SK-N-SH treated with all-trans-retinoic acid at 6 μM for 48 hours (cell line): ENCODE data around the gene HNRNPC.
A peak's percentile ranks its signal among the peaks of the same experiment; 100 is the strongest.
"Not testable (repeated sequence)": the region's sequence is repeated elsewhere in the genome, so short reads cannot be mapped to it uniquely, and the experiment has no call there.

ENCODE experiments used
- ATAC-seq: fragments of 200-7000 bp; cut with Tn5 transposase; 3 replicates; pipeline ENCODE4 v1.9.1; 2020; ENCODE audit warnings: mild to moderate bottlenecking, moderate library complexity
- ARNTL ChIP-seq: fragments of 450-650 bp; formaldehyde crosslinking; IDR thresholded peaks from 2 replicates; pipeline ENCODE4 v1.5.0; 2020; ENCODE audit warnings: low read depth, mild to moderate bottlenecking, moderate library complexity, borderline replicate concordance
- BACH2 ChIP-seq: fragments of 250-450 bp; sonication (Bioruptor Pico); IDR thresholded peaks from 2 replicates; pipeline ENCODE4 v1.9.0; 2021; ENCODE audit warnings: mild to moderate bottlenecking, borderline replicate concordance
- CSDC2 ChIP-seq: fragments of 250-450 bp; sonication (Bioruptor Pico); IDR thresholded peaks from 2 replicates; pipeline ENCODE4 v1.5.0; 2020; ENCODE audit warnings: mild to moderate bottlenecking, moderate library complexity
- ESRRG ChIP-seq: fragments of 250-450 bp; sonication (Bioruptor Pico); IDR thresholded peaks from 2 replicates; pipeline ENCODE4 v1.6.1; 2021; ENCODE audit warnings: mild to moderate bottlenecking
- GLIS3 ChIP-seq: fragments of 250-450 bp; sonication (Bioruptor Pico); IDR thresholded peaks from 2 replicates; pipeline ENCODE4 v1.5.0; 2020; ENCODE audit warnings: mild to moderate bottlenecking, moderate library complexity
- OSR1 ChIP-seq: fragments of 250-450 bp; sonication (Bioruptor Pico); IDR thresholded peaks from 2 replicates; pipeline ENCODE4 v1.8.0; 2022; ENCODE audit warnings: moderate library complexity, mild to moderate bottlenecking, inconsistent platforms
- PPARA ChIP-seq: fragments of 250-450 bp; sonication (Bioruptor Pico); IDR thresholded peaks from 2 replicates; pipeline ENCODE4 v1.5.0; 2020; ENCODE audit warnings: mild to moderate bottlenecking, borderline replicate concordance
- RARB ChIP-seq: fragments of 250-450 bp; sonication (Bioruptor Pico); IDR thresholded peaks from 2 replicates; pipeline ENCODE4 v1.8.0; 2021; ENCODE audit warnings: mild to moderate bottlenecking, moderate library complexity
- SNAI2 ChIP-seq: fragments of 250-450 bp; sonication (Bioruptor Pico); IDR thresholded peaks from 2 replicates; pipeline ENCODE4 v1.5.0; 2020; ENCODE audit warnings: mild to moderate bottlenecking, moderate library complexity
- TCF4 ChIP-seq: fragments of 250-450 bp; sonication (Bioruptor Pico); IDR thresholded peaks from 2 replicates; pipeline ENCODE4 v1.8.0; 2021; ENCODE audit warnings: mild to moderate bottlenecking, moderate library complexity, borderline replicate concordance
- TOX ChIP-seq: fragments of 250-450 bp; sonication (Bioruptor Pico); IDR thresholded peaks from 2 replicates; pipeline ENCODE4 v1.8.0; 2021; ENCODE audit warnings: mild to moderate bottlenecking, moderate library complexity, borderline replicate concordance
- ZC3H10 ChIP-seq: fragments of 250-450 bp; sonication (Bioruptor Pico); IDR thresholded peaks from 2 replicates; pipeline ENCODE4 v1.5.1; 2021; ENCODE audit warnings: mild to moderate bottlenecking, moderate library complexity
- ZFP3 ChIP-seq: fragments of 250-450 bp; sonication (Bioruptor Pico); IDR thresholded peaks from 2 replicates; pipeline ENCODE4 v1.5.0; 2020; ENCODE audit warnings: mild to moderate bottlenecking, moderate library complexity
- ZFP30 ChIP-seq: fragments of 450-650 bp; formaldehyde crosslinking; IDR thresholded peaks from 2 replicates; pipeline ENCODE4 v1.5.0; 2022; ENCODE audit warnings: mild to moderate bottlenecking, moderate library complexity
- ZNF565 ChIP-seq: fragments of 450-650 bp; formaldehyde crosslinking; conservative IDR thresholded peaks from 2 replicates; pipeline ENCODE4 v1.5.0; 2020; ENCODE audit warnings: low read depth, mild to moderate bottlenecking, moderate library complexity
- ZNF70 ChIP-seq: fragments of 450-650 bp; formaldehyde crosslinking; IDR thresholded peaks from 2 replicates; pipeline ENCODE4 v1.5.0; 2020; ENCODE audit warnings: mild to moderate bottlenecking, moderate library complexity
- ZNF8 ChIP-seq: fragments of 450-650 bp; formaldehyde crosslinking; IDR thresholded peaks from 2 replicates; pipeline ENCODE4 v1.5.0; 2020; ENCODE audit warnings: mild to moderate bottlenecking, moderate library complexity
- TF ChIP-seq, protein P1 (sequence below): fragments of 250-450 bp; sonication (Bioruptor Pico); IDR thresholded peaks from 2 replicates; pipeline ENCODE4 v1.5.1; 2021; ENCODE audit warnings: mild to moderate bottlenecking, moderate library complexity
- TF ChIP-seq, protein P2 (sequence below): fragments of 250-450 bp; sonication (Bioruptor Pico); IDR thresholded peaks from 2 replicates; pipeline ENCODE4 v1.5.1; 2020; ENCODE audit warnings: low read depth, mild to moderate bottlenecking, moderate library complexity
- TF ChIP-seq, protein P3 (sequence below): fragments of 250-450 bp; sonication (Bioruptor Pico); IDR thresholded peaks from 2 replicates; pipeline ENCODE4 v1.8.0; 2021; ENCODE audit warnings: low read depth, mild to moderate bottlenecking, moderate library complexity, borderline replicate concordance
- TF ChIP-seq, protein P4 (sequence below): fragments of 250-450 bp; sonication (Bioruptor Pico); IDR thresholded peaks from 2 replicates; pipeline ENCODE4 v1.5.0; 2020; ENCODE audit warnings: mild to moderate bottlenecking, moderate library complexity

HNRNPC gene

DNA sequence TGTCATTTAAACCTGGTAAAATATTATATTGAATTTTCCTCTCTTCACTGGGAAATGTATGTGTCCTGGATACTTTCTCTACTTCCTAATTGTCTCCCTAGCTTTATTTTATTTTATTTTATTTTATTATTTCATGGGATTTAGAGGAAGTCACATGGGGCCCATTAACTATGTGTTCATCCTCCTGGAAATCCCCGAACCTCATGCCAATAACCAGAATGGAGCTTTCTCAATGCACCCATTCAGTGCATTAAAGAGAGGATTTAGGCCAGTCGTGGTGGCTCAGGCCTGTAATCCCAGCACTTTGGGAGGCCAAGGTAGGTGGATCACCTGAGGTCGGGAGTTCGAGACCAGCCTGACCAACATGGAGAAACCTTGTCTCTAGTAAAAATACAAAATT, 9.4 kb upstream of the HNRNPC start:
- ATAC-seq, result no peak
- TF ChIP-seq RARB (no peak), ARNTL (CRISPR knock-in tag) (no peak), ZNF8 (no peak), TCF4 (CRISPR knock-in tag) (no peak), ZFP3 (CRISPR knock-in tag) (no peak)
- TF ChIP-seq, protein P1, sequence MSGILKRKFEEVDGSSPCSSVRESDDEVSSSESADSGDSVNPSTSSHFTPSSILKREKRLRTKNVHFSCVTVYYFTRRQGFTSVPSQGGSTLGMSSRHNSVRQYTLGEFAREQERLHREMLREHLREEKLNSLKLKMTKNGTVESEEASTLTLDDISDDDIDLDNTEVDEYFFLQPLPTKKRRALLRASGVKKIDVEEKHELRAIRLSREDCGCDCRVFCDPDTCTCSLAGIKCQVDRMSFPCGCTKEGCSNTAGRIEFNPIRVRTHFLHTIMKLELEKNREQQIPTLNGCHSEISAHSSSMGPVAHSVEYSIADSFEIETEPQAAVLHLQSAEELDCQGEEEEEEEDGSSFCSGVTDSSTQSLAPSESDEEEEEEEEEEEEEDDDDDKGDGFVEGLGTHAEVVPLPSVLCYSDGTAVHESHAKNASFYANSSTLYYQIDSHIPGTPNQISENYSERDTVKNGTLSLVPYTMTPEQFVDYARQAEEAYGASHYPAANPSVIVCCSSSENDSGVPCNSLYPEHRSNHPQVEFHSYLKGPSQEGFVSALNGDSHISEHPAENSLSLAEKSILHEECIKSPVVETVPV (CRISPR knock-in tag), result no peak

DNA sequence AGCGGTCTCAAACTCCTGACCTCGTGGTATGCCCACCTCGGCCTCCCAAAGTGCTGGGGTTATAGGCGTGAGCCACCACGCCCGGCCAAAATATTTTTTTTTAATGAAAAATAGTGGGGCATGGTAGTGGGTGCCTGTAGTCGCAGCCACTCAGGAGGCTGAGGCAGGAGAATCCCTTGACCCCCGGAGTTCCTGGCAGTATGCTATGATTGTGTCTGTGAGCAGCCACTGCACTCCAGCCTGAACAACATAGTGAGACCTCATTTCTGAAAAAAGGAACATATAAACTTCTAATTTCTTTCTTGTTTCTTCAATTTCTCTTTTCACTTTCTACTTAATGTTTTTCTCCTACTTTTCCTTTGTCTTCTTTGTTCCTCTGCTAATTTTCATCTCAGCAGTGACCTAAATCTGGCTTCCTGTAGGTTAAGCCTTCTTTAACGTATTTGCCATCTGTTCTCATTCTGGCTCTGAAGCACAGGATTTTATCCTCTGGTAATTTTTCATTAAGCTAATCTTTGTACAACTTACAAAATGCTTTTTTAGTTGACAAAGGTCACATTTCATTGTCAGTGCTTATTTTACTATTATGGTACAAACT, 6.1 kb upstream of the HNRNPC start:
- ATAC-seq, result no peak
- TF ChIP-seq, protein P2, sequence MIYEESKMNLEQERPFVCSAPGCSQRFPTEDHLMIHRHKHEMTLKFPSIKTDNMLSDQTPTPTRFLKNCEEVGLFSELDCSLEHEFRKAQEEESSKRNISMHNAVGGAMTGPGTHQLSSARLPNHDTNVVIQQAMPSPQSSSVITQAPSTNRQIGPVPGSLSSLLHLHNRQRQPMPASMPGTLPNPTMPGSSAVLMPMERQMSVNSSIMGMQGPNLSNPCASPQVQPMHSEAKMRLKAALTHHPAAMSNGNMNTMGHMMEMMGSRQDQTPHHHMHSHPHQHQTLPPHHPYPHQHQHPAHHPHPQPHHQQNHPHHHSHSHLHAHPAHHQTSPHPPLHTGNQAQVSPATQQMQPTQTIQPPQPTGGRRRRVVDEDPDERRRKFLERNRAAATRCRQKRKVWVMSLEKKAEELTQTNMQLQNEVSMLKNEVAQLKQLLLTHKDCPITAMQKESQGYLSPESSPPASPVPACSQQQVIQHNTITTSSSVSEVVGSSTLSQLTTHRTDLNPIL, result no peak
- TF ChIP-seq, protein P1 (CRISPR knock-in tag), result no peak
- no peak for TF ChIP-seq SNAI2
- TF ChIP-seq, protein P3, sequence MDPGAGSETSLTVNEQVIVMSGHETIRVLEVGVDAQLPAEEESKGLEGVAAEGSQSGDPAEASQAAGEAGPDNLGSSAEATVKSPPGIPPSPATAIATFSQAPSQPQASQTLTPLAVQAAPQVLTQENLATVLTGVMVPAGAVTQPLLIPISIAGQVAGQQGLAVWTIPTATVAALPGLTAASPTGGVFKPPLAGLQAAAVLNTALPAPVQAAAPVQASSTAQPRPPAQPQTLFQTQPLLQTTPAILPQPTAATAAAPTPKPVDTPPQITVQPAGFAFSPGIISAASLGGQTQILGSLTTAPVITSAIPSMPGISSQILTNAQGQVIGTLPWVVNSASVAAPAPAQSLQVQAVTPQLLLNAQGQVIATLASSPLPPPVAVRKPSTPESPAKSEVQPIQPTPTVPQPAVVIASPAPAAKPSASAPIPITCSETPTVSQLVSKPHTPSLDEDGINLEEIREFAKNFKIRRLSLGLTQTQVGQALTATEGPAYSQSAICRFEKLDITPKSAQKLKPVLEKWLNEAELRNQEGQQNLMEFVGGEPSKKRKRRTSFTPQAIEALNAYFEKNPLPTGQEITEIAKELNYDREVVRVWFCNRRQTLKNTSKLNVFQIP (CRISPR knock-in tag), result no peak
- no peak for TF ChIP-seq BACH2
- TF ChIP-seq CSDC2 (CRISPR knock-in tag), result no peak
- no peak for TF ChIP-seq ESRRG (CRISPR knock-in tag)
- TF ChIP-seq TOX, result no peak
- no peak for TF ChIP-seq GLIS3 (CRISPR knock-in tag)

DNA sequence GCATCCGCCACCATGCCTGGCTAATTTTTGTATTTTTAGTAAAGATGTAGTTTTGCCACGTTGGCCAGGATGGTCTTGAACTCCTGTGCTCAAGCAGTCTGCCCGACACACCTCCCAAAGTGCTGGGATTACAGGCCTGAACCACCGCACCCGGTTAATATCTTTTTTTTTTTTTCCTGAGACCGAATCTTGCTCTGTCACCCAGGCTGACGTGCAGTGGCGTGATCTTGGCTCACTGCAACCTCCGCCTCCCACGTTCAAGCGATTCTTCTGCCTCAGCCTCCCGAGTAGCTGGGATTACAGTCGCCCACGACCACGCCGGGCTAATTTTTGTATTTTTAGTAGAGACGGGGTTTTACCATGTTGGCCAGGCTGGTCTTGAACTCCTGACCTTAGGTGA, 3.4 kb upstream of the HNRNPC start:
- not testable (repeated sequence) for ATAC-seq

DNA sequence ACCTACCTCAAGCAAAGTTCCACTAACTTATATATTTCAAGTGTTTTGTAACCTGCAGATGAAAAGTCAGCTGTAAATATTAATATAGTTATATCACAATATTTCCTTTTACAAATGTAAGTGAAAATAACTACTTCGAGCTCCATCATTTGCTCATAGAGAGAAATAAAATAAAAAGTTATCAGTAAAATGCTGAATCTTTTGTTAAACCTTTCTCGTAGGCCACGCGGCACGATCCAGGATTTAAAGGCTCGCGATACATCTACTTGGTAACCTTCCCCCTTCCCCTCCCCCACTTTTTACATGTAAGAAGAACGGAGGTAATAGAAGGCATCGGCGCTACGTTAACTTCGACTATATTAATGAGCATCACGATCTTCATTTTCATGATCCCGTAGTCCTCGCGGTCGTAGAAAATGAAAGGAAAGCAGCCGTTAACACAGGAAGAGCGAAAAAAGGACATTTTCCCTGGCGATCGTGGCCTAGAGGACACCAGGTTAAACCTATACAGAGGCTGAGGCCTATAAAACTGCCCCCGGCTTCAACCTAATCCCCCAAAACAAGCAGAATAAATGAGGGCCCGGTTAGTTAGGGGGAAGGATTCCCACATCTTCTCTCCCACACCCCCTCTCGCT, 508 bp downstream of the HNRNPC start:
- ATAC-seq, result peak; percentile 7; the same call in 2 of the 3 replicates
- TF ChIP-seq RARB (no peak), ZFP3 (CRISPR knock-in tag) (no peak), ZFP30 (CRISPR knock-in tag) (no peak), TCF4 (CRISPR knock-in tag) (no peak), BACH2 (no peak), ZNF70 (CRISPR knock-in tag) (no peak), ESRRG (CRISPR knock-in tag) (no peak), TOX (no peak), ZC3H10 (CRISPR knock-in tag) (no peak), OSR1 (no peak), ARNTL (CRISPR knock-in tag) (no peak), ZNF565 (CRISPR knock-in tag) (no peak), PPARA (CRISPR knock-in tag) (no peak)
- TF ChIP-seq, protein P1 (CRISPR knock-in tag), result no peak
- TF ChIP-seq, protein P4, sequence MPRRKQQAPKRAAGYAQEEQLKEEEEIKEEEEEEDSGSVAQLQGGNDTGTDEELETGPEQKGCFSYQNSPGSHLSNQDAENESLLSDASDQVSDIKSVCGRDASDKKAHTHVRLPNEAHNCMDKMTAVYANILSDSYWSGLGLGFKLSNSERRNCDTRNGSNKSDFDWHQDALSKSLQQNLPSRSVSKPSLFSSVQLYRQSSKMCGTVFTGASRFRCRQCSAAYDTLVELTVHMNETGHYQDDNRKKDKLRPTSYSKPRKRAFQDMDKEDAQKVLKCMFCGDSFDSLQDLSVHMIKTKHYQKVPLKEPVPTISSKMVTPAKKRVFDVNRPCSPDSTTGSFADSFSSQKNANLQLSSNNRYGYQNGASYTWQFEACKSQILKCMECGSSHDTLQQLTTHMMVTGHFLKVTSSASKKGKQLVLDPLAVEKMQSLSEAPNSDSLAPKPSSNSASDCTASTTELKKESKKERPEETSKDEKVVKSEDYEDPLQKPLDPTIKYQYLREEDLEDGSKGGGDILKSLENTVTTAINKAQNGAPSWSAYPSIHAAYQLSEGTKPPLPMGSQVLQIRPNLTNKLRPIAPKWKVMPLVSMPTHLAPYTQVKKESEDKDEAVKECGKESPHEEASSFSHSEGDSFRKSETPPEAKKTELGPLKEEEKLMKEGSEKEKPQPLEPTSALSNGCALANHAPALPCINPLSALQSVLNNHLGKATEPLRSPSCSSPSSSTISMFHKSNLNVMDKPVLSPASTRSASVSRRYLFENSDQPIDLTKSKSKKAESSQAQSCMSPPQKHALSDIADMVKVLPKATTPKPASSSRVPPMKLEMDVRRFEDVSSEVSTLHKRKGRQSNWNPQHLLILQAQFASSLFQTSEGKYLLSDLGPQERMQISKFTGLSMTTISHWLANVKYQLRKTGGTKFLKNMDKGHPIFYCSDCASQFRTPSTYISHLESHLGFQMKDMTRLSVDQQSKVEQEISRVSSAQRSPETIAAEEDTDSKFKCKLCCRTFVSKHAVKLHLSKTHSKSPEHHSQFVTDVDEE (CRISPR knock-in tag), result no peak
- TF ChIP-seq, protein P3 (CRISPR knock-in tag), result no peak
